ENCODE data around the gene DDX53.

Gene DDX53

GRCh38 chrX:23052324-23052723 lies 52.6 kb downstream of the DDX53 start:
- DNase-seq (ENCODE audit: low spot score) = no peak
